Stimulated activated CD4-positive, alpha-beta T cell treated with anti-CD3 and anti-CD28 coated beads, Interleukin-15, amount 100 ng/mL, for 24 hours (primary cell): ENCODE data around the gene PML.

ENCODE experiments used
- DNase-seq: peaks from one replicate; pipeline ENCODE4 v3.0.0-alpha.2; 2020

PML gene

DNA sequence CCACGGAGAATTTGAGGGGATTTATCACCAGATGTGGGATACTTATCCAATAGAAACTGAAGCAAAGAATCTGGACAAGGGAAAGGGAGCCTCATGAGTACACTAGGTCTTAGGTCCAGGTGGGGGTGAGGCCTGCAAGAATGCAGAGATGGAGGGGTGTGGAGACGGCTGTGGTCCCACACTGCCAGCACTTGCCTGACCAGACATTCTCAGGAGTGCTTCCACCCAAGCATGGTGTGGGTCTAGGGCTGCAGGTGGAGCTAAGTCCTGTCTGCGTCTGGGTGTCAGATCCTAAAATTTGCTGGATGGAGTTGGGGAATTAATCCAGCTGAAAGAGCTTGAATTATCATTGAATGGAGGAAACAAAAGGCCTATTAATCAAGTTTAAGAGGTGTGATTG is 14.4 kb downstream of the PML start:
- DNase-seq, result no peak

GRCh38 chr15:74010929-74011540 is 16.5 kb downstream of the PML start:
- no peak for DNase-seq

- DNase-seq, result no peak
Measured at GRCh38 chr15:74011610-74012009, 17.1 kb downstream of the PML start.

DNA sequence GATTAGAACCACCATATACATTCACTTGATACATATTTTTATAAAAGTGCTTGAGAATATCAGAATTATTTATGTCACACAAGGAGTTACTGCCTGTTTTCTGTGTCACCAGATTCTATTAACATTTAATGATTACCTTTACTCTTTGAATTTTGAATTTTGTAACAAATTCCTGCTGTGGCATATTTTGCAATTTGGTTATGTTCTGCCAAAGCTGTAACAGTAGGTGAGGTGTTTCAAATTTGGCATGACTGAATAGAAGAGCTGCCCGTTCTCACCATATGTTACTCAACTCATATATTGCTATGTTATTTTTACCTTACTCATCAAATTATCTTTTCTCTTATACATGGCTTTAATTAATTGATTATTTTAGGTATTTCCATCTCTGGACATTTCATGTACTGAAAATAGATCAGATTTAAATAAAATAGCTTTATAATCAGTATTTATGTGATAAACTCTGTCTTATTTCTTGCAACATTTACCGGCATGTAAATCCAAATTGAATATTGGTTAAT is 18.9 kb downstream of the PML start:
- DNase-seq, result no peak

DNA sequence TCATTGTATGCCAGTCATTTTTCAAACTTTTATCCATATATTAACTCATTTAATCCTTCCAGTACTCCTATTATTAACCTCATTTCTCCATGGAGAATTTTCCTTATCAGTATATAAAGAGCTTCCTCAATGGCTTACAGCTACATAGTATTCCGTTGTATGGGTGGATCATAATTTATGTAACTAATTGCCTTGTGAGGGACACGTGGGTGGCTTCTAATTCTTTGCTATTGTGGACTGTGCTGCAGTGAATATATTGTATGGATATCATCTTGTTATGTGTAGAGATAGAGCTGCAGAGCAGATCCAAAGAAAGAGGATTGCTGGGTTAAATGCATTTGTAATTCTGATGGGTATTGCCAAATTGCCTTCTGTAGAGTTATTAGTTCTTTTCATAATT is 25.2 kb downstream of the PML start:
- no peak for DNase-seq

DNA sequence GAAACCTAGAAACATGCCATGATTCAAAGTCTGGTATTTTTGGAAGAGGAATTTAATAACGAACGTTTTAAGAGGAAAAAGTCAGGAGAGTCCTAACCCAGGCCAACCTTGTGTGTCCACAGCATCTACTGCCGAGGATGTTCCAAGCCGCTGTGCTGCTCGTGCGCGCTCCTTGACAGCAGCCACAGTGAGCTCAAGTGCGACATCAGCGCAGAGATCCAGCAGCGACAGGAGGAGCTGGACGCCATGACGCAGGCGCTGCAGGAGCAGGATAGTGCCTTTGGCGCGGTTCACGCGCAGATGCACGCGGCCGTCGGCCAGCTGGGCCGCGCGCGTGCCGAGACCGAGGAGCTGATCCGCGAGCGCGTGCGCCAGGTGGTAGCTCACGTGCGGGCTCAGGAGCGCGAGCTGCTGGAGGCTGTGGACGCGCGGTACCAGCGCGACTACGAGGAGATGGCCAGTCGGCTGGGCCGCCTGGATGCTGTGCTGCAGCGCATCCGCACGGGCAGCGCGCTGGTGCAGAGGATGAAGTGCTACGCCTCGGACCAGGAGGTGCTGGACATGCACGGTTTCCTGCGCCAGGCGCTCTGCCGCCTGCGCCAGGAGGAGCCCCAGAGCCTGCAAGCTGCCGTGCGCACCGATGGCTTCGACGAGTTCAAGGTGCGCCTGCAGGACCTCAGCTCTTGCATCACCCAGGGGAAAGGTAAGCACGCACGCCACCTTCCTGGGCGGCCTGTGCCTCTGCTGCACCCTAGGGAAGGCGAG is 28.4 kb downstream of the PML start:
- no peak for DNase-seq

- DNase-seq, result no peak
Measured at GRCh38 chr15:74024687-74025086, 30.2 kb downstream of the PML start.

GRCh38 chr15:74025436-74025835 is 30.9 kb downstream of the PML start:
- DNase-seq, result no peak

DNA sequence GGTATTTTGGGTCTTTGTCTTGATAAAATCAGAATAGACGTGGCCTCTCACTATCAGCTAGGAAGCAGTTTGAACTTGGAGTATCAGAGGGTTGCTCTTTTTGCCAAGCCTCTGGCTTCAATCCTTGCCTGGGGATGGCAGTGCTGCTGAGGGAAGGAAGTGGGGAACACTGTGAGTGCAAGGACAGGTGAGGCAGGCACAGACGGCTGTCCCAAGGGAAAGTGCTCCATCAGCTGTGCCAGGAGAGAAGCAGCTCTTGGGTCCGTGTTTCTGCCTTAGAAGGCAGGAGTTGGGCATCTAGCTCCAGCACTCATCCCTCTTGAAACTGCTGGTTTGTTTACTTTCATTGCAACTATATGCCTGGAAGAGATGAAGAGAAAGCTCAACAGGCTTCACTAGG is 33.2 kb downstream of the PML start:
- no peak for DNase-seq

- DNase-seq, result no peak
Measured at GRCh38 chr15:74028646-74029045, 34.1 kb downstream of the PML start.

- no peak for DNase-seq
Measured at GRCh38 chr15:74032046-74032445, 37.5 kb downstream of the PML start.

- no peak for DNase-seq
Measured at GRCh38 chr15:74032606-74033561, 38.4 kb downstream of the PML start.

DNA sequence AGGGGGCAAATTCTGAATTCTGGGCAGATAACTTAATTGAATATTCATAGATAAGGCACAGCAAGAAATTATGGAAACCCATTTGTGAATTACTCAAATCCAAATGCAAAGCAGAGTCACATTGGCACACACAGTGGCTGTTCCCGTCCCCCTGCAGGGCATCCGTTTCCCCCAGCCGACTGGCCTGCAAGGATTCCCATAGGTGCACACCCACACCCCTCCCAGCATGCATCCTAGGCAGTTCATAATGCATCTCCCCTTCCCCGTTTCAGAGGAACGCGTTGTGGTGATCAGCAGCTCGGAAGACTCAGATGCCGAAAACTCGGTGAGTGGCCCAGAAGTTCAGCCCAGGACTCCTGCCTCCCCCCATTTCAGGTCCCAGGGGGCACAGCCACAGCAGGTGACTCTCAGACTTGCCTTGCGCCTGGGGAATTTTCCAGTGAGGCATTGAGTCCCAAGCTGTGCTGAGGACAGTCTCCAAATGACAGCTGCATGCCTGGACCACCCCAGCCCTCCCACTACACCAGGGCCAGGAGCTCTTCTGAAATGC is 39.8 kb downstream of the PML start:
- DNase-seq, result no peak

DNA sequence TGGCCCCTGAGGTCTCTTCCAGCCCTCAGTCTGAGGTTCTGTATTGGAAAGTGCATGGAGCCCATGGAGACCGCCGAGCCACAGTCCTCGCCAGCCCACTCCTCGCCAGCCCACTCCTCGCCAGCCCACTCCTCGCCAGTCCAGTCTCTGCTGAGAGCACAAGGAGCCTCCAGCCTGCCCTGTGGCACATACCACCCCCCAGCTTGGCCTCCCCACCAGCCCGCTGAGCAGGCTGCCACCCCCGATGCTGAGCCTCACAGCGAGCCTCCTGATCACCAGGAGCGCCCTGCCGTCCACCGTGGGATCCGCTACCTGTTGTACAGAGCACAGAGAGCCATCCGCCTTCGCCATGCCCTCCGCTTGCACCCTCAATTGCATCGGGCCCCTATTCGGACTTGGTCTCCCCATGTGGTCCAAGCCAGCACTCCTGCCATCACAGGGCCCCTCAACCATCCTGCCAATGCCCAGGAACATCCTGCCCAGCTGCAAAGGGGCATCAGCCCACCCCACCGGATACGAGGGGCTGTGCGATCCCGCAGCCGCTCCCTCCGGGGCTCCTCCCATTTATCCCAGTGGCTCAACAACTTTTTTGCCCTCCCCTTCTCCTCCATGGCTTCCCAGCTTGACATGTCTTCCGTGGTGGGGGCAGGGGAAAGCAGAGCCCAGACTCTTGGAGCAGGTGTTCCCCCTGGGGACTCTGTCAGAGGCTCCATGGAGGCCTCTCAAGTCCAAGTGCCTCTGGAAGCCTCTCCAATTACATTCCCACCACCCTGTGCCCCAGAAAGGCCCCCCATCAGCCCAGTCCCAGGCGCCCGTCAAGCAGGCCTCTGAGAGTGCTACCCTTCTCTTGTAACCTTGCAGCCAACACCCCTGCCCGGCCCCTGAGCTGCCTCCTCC is 40.9 kb downstream of the PML start:
- no peak for DNase-seq

- no peak for DNase-seq
Measured at GRCh38 chr15:74036271-74037170, 42.0 kb downstream of the PML start.

DNA sequence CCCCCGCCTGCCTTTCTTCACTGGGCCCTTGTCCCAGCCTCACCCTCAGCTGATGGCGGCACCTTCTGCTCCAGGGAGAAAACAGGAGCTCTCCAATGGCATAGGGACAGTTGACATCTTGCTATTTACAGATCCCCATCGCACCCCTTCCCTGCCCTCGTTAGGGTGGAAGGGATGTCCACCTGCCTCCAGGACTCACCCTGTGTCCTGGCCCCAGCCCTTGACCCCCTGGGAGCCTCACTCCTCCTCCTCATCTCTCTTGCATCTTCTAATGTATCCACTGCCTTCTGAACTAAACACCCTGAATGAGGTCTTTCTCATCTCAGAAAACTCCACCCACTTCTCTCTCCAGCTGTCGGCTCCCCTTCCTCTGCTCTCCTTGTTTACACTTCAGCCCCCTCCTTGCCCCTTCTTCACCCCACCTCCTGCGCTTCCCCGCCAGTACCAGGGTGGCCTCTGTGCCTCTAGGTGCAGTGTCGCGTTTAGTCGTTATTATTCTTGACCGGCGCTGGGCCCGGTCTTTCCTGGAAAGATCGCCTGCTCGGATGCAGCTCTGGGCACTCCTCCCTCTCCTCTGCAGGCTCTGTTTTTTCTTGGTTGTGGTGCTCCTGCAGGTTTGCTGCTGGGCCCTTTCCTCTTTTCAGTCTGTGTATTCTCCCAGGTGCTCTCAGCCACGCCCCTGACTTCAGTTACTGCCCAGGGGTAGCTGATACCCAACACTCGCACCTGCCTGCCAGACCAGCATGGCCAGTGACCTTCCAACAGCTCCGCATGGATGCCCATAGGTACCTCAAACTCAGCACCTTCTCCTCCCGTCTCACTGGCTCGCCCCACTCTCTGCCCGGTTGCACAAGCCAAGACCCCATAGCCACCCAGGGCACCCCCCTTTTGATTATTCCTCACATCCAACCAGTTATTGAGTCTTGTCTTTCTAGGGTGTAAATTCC is 42.9 kb downstream of the PML start:
- no peak for DNase-seq

DNA sequence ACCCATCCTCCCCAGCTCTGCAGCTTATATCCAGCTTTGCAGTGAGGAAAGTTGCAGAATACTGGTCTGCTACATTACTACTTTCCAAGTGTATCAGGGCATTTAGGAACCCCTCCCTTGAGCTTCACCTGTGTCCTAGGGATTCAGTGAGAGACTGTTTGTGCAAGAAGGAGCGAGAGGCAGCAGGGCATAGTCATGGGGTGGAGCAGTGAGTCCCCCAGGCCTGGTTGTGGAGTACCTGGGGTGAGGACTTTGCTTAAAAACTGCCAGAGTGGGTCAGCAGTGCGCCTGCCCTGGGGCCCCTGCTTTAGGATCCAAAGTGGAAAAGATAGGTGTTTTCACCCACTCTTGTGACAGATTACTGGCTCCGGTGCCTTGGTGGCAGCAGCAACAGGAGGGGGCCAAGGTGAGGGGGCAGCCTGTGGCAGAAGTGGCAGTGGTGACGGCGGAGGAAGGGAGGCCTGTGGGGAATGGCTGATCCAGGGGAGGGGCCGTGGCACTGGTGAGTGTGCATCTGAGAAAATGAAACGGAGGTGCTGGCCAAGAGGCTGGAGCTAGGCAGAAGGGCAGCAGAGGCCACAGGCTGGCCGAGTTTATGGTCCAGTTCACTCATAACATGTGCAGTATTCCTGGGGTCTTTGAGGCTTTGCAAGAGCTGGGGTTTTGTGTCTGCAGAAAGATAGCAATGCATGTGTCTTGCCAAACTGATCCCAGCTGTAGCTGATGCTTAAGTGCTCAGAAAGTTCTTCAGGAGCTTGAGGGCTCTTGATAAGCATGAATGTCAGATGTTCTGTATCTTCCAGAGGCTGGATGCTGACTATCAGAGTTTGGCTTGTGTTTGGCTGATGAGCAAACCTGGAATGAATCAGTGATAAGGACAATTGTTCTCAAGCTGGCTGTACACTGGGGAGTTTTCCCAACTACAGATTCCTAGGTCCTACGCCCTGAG is 44.5 kb downstream of the PML start:
- DNase-seq, result no peak

DNA sequence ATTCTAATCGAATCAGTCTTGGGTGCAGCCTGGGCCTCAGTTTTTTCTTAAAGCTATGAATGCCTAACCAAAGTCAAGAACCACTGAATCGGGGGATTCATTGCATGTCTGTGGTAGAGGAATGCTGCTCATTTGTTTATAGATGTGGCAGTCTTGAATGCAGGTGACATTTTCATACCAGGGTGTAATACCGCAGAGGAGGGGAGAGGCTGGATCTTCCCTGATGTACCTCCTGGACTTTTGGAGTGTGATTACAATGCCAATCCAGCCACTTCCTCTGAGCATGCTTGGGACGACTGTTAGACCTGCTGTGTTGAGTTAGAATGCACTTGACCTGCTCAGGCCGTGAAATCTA is 45.1 kb downstream of the PML start:
- no peak for DNase-seq
